GM12872 (cell line): ENCODE data around the gene TRPC4AP.

Experiments used
- CTCF ChIP-seq: IDR thresholded peaks from 3 replicates; pipeline ENCODE4 v1.5.1; 2011; ENCODE audit warnings: low read depth, mild to moderate bottlenecking, low read length, moderate library complexity; ENCODE audit not compliant: insufficient read depth

Gene TRPC4AP

GRCh38 chr20:35030136-35030535 lies 62.5 kb downstream of the TRPC4AP start:
- TF ChIP-seq CTCF, result no peak

- TF ChIP-seq CTCF, result no peak
These were observed 65.3 kb downstream of the TRPC4AP start for GRCh38 chr20:35027301-35027700.

GRCh38 chr20:35025116-35025515 lies 67.5 kb downstream of the TRPC4AP start:
- no peak for TF ChIP-seq CTCF

- TF ChIP-seq CTCF, result no peak
These were observed 69.0 kb downstream of the TRPC4AP start for GRCh38 chr20:35023624-35024023.

- TF ChIP-seq CTCF, result no peak
These were observed 70.8 kb downstream of the TRPC4AP start for GRCh38 chr20:35021831-35022230.

- TF ChIP-seq CTCF, result no peak
These were observed 71.5 kb downstream of the TRPC4AP start for GRCh38 chr20:35021063-35021462.

GRCh38 chr20:35020108-35020928 lies 72.3 kb downstream of the TRPC4AP start:
- TF ChIP-seq CTCF, result no peak
